Measurements from ENCODE around the gene PYDC1. TPM values are rescaled to one million over a fixed set of nuclear protein-coding genes. Genes with fewer than 3 reads are reported as not detected.

PYDC1 gene
- total and polyA plus RNA-seq, 2 of the 13 experiments (the other 11 are each of a cell fraction or from before 2014, with no cell fraction given): not detected

- TF ChIP-seq SALL1 (CRISPR knock-in tag; IDR thresholded peaks at IDR 0.05) (peak; percentile 73), JDP2 (CRISPR knock-in tag; IDR thresholded peaks at IDR 0.05; ENCODE audit: borderline replicate concordance) (no peak), RELA (CRISPR knock-in tag; IDR thresholded peaks at IDR 0.05) (no peak), HOMEZ (CRISPR knock-in tag; IDR thresholded peaks at IDR 0.05; ENCODE audit: low read depth) (no peak), KLF6 (CRISPR knock-in tag; IDR thresholded peaks at IDR 0.05) (no peak; the same call in 1 of the 2 replicates)
- TF ChIP-seq, protein P1, sequence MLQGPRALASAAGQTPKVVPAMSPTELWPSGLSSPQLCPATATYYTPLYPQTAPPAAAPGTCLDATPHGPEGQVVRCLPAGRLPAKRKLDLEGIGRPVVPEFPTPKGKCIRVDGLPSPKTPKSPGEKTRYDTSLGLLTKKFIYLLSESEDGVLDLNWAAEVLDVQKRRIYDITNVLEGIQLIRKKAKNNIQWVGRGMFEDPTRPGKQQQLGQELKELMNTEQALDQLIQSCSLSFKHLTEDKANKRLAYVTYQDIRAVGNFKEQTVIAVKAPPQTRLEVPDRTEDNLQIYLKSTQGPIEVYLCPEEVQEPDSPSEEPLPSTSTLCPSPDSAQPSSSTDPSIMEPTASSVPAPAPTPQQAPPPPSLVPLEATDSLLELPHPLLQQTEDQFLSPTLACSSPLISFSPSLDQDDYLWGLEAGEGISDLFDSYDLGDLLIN (CRISPR knock-in tag; IDR thresholded peaks at IDR 0.05; ENCODE audit: borderline replicate concordance): no peak
- TF ChIP-seq, protein P2, sequence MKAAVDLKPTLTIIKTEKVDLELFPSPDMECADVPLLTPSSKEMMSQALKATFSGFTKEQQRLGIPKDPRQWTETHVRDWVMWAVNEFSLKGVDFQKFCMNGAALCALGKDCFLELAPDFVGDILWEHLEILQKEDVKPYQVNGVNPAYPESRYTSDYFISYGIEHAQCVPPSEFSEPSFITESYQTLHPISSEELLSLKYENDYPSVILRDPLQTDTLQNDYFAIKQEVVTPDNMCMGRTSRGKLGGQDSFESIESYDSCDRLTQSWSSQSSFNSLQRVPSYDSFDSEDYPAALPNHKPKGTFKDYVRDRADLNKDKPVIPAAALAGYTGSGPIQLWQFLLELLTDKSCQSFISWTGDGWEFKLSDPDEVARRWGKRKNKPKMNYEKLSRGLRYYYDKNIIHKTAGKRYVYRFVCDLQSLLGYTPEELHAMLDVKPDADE (CRISPR knock-in tag; IDR thresholded peaks at IDR 0.05): no peak
- TF ChIP-seq, protein P3, sequence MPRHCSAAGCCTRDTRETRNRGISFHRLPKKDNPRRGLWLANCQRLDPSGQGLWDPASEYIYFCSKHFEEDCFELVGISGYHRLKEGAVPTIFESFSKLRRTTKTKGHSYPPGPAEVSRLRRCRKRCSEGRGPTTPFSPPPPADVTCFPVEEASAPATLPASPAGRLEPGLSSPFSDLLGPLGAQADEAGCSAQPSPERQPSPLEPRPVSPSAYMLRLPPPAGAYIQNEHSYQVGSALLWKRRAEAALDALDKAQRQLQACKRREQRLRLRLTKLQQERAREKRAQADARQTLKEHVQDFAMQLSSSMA (CRISPR knock-in tag; IDR thresholded peaks at IDR 0.05): no peak
Measured at GRCh38 chr16:31206776-31207175, 10.2 kb downstream of the PYDC1 start (continued).

Measured in HepG2 (cell line).